GM18861 (cell line): ENCODE results near the gene WDR37.
"Not testable (repeated sequence)": the region's sequence is repeated elsewhere in the genome, so short reads cannot be mapped to it uniquely, and the experiment has no call there.

Experiments used
- ATAC-seq: cut with Tn5 transposase; IDR thresholded peaks from one replicate; pipeline ENCODE4 v1.9.1; 2021; ENCODE audit not compliant: unreplicated experiment

Gene WDR37

DNA sequence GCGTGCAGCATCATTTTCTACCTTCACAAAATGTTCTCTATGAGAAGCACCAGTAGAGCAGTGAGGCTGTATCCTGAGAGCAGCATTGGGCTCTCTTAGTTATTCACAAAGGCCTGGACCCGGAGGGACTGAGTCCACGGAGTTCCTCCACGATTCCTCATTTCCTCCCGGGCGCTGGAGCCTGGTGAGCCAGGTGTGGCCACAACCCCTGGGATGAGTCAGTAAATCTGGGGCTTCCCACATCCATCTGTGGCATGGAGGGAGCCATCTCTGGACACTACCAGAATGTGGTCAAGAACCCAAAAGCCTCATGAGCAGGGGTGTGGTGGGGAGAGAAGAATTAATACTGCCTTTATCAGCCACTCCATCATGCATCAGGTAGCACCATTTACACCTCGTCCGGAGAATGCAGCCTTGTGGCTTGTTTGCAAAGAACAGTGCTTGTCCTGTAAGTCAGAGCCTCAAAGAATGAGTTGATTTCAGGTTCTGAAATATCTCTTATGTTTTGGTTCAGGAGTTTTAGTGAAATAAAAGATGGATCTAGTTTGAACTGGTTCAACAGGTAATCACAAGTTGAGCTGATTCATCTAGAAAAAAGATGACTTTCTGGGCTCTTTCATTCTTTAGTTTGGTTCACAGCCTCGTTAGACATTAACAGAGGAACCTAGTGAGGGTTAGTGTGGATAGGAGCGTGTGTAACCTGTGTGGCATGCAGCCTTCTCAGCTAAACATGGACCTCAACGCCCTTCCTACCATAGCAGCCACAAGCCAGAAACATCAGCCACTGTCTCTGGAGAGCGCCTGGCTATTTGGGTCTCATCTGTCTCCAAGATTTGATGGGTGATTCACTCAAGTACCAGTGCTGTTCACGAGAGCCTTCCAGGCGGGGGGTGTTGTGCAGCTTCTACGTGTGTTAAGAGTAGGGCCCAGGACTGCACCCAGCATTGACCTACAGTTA, 95.2 kb downstream of the WDR37 start:
- peak; percentile 62 for ATAC-seq

DNA sequence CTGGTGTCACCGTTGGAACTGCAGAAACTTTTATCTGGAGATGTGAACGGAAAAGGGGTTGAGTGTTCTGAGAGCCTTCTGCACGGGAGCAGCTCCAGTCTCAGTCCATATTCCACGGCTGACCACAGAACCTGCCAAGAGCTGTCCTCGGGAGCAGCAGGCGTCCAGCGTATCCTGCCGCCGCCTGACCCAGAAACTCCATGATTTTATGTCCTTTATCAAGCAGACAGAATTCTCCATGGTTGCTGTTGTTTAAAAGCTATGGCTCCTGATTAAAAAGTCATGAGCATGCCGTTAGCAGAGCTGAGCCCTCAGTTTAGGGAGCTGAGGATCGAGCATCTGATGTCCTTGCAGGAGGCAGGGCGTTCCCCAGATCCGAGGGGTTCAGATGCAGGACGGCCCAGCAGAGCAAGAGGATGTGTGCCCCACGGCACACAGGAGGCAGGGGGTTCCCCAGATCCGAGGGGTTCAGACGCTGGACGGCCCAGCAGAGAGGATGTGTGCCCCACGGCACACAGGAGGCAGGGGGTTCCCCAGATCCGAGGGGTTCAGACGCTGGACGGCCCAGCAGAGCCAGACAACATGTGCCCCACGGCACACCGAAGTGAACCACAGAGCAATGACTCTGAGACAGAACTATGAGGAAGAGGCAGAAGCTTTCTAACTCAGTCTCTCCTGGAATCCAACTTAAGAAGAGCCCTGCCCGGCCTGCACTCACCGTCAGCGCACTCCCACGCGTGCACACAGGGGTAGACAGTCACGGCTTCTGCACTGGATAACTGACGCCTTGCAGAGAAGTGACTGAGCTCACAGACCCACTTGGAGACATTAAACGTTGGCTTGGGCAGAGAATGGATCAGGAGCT, 96.4 kb downstream of the WDR37 start:
- ATAC-seq: no peak

DNA sequence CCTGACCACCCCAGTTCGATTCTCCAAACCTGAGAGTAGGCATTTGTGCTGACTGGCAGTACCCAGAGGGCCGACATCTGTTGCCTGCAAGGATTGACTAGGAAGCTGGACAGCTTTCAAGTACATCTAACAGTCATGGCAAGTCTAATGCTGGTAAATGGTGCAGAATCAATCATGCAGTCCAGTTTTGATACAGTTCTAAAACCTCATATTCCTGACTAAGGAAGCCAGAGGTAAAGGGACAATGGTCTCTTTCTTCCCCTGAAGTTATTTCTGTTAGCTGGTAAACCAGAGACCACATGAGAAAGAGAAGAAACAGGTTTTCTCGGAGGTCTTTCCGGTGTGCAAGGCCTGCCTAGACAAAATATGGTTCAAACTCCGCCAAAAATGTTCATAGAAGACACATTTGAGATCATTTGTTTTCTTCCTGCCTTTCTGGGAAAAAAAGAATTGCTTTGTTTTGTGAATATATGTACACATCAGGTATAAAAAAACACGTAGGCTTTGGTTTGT, 97.1 kb downstream of the WDR37 start:
- ATAC-seq: no peak

DNA sequence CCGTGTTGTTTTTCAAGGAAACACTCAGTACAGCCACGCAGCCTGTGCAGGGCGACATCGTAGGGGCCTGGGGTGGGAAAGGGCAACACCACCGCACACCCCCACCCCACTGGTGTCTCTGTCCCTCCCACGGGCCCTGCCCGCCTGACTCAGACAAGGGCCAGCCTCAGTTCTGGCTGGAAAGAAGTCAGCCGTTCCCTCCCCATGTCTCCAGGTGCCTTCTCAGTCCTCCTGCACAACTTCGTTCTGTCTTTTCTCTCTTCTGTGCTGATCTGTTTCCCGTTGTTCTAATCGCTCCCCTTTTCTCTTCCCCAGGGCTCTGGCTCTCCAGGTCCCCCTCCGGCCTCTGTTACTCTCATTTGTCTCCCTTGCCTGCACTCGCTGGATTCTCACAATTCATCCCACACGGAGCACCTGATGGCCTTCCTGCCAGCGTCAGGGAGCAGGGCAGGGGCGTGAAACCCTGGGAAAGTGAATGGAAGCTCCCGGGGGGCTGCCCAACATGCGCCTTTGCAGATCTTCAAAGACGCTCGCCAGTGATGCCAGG, 97.7 kb downstream of the WDR37 start:
- no peak for ATAC-seq

DNA sequence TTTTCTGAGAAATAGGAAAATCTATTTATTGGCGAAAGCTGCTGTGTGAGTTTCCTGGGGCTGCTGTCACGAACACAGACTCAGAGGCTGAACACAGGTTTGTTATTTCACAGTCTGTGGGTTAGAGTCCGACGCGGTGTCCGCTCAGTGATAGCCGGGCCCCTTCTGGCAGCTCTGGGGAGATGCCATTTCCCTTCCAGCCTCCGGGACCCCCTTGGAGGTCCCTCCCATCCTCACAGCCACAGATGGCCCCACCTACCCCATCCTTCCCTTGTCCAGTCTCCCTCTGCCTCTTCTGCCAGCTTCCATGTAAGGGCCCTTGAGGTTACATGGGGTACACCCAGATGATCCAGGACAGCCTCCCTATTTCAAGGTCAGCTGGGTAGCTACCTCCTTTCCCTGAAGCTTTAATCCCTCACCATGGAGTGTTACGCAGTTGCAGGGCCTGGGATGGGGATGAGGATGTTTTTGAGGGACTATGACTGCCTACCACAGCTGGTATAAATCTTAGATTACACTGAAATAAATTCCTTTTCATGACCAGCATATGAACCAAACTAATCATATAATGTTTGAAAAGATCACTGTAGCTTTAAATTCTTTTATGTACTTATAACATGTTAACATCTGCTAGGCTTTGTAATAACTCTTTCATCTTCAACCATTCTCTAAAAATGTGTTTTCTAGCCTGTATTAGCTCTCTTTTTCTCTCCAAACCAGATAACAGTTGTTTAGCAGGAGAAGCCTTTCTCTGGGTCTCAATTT, 98.5 kb downstream of the WDR37 start:
- ATAC-seq: no peak

DNA sequence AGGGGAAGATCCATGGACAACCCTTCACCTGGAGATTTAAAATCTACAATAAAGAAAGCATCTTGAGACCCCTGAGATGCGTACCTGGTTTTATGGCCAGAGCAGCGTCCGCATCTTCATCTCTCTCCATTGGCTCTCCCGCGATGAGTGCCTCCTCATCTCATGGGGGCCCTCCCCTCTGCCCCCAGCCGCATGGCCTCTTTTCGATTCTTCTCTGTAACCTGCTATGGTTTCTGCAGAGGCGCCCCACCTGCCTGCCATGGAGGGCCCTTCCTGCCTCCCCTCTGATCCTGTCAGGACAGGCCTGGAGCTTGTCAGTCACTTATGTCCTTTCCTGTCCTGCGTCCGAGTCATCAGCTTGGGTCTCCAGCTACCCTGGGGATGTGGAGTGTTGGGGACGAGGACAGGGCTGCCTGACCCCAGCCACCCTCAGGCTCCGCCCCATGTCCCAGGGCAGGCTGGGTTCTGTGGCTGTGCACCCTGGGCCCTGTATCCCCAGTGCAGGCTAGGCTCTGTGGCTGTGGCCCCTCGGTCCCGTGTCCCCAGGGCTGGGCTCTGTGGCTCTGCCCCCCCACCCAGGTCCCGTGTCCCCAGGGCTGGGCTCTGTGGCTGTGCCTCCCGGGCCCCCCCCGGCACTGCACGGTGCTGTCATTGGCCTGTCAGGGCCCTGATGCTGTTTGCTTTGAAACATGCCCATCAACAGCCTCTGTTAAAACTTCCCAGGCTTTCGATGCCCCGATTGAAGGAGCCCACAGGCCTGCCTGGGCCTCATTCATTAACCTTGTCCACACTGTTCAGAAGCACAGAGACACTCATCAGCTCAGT, 99.8 kb downstream of the WDR37 start:
- ATAC-seq: no peak

DNA sequence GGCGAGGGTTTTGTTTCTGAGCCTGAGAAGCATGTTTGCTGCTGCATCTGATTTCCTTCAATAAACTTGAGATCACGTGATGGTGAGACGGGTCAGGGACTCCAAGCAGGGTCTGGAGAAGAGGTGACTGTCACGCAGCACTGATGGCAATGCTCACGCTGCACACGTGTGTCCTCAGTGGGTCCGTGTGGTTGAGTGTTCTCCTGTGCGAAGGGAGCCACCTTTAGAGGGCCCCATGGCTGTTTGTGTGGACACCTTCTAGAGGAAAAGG, 100.4 kb downstream of the WDR37 start:
- no peak for ATAC-seq

DNA sequence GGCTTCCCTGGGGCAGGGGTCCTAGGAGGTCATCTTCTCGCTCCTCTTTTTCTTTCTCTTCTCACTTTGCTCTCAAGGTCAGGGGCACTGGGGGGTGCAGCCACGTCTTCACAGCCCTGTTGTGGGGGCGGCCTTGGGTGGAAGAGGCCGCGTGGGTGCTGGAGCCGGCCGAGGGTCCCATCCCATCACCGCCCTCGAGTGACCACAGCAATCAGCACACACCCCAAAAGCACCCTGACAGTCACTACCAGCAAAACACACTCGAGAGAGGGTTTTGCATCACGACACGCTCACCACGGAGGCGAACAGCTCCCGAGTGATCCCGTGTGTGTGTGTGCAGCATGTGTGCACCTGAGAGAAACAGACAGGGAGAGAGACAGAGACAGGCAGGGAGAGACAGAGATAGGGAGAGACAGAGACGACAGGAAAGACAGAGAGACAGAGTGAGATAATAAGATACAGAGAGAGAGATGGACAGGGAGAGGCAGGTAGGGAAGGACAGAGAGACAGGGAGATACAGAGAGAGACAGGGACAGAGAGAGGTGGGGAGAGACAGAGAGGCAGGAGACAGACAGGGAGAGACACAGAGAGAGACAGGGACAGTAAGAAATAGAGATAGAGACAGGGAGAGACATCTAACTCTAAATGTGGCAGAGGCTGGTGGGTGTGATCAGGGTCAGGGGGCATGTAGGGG, 100.9 kb downstream of the WDR37 start:
- ATAC-seq: no peak

DNA sequence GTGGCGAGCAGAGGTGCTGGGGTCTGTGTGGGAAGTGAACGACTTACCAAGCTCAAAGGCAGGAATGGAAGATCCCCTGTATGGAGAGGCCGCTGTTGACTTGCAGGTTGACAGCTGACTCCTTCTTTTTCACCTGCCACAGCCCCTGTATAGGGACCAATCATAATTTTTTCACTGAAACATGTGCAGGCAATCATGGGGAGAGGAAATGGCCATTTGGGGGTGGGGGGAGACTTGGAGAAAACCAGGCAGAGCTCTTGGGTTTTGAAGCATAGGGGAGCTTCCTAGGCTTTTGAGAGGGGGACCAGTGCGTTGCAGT, 101.4 kb downstream of the WDR37 start:
- ATAC-seq: no peak

DNA sequence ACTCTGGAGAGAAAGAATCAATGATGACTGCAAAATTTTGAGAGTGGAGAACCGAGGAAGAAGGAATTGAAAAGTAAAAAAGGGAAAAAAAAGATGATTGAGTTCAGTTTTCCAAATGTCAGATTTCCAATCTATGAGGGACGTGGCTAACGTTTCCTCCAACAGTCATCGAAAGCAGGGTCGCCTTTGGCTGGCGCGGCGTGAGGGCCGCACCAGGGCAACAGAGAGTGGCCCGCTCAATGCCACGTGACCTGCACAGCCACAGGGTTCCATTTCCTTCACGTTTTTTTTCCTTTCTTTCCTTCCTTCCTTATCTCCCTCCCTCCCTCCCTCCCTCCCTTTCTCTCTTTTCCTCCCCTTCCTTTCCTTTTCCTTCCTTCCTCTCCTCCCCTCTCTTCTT, 101.9 kb downstream of the WDR37 start:
- no peak for ATAC-seq

DNA sequence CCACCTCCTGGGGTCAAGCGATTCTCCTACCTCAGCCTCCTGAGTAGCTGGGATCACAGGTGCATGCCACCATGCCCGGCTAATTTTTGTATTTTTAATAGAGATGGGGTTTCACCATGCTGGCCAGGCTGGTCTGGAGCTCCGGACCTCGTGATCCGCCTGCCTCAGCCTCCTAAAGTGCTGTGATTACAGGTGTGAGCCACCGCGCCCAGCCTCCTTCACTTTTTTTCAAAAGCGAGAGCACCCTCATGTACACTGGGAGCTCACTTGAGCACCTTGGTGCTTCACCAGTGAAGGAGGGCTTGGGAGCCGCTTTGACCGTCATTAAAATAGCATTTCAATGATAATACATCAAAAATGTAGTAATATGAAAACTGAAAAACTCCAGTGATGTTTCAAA, 102.4 kb downstream of the WDR37 start:
- not testable (repeated sequence) for ATAC-seq

DNA sequence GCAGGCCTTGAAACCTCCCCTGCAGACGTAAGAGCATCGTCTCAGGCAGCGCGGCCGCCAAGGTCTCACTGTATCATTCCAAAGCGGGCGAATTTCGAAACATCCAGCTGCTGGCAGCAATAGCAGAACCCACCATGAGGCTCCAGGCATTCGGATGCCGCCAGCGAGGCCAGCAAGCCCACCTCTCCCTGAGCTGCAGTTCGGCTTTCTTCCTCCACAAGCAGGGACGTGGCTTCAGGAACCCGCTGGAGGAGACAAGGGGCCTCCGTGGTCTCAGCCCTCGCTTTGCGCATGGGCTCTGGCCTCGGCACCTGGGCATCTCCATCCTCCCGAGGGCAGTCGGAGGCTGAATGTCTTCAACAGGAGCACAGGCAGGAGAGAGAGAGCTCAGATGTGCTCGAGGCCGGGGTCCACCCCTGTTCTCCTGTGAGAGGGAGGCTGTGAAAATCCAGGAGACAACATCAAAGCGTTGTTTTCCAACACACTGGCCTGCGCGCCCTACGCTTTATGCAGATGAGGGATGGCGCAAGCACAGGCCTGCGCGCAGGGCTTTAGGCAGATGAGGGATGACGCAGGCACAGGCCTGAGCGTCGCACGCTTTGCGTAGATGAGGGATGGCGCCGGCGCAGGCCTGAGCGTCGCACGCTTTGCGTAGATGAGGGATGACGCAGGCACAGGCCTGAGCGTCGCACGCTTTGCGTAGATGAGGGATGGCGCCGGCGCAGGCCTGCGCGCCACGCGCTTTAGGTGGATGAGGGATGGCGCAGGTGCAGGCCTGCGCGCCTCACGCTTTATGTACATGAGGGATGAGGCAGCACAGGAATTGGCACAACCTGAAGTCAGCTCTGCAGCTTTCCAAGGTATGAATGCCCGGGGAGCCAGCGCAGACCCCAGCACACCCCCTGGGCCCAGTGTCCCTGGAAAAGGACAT, 103.2 kb downstream of the WDR37 start:
- no peak for ATAC-seq

DNA sequence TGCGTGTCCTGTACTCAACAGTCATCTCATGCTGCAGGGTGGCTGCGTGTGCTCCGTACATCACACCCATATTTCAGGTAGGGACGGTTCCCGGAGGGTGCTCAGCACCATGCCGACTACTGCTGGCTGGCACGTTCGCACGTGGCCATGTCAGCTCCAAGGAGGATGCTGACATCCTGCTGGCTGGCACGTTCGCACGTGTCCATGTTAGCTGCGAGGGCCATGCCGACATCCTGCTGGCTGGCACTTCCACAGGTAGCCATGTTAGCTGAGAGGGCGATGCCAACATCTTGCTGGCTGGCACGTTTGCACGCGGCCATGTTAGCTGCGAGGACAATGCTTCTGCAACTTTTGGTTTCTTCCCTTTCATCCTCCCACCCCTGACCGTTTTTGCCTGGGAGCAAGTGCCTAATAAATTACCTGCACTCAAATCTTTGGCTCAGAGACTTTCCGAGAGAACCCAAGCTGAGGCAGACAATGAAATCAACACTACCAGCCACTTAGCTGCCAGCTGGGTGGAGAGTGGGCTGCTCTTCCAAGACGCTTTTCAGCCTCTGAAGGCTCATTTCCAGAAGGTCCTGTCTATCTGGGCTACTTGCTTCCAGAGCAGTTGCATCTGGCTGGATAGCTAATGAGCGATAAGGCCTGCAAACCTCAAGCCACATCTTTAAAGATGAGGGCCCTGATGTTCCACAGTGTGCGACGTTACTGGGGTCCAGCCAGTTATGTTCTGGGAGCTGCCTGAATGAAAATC, 104.6 kb downstream of the WDR37 start:
- ATAC-seq: no peak

DNA sequence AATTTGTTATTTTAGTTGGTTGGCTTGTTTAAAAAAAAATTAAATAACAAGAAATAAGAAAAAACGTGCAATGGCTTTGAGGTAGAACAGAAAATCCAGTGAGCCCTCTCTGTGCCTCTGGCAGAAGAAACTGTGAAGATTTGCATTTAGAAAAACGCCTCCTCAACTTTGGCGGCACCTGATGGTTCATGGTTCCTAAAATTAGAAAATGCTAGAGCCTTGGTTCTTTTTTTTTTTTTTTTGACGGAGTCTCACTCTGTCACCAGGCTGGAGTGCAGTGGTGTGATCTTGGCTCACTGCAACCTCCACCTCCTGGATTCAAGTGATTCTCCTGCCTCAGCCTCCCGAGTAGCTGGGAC, 105.1 kb downstream of the WDR37 start:
- ATAC-seq: not testable (repeated sequence)

DNA sequence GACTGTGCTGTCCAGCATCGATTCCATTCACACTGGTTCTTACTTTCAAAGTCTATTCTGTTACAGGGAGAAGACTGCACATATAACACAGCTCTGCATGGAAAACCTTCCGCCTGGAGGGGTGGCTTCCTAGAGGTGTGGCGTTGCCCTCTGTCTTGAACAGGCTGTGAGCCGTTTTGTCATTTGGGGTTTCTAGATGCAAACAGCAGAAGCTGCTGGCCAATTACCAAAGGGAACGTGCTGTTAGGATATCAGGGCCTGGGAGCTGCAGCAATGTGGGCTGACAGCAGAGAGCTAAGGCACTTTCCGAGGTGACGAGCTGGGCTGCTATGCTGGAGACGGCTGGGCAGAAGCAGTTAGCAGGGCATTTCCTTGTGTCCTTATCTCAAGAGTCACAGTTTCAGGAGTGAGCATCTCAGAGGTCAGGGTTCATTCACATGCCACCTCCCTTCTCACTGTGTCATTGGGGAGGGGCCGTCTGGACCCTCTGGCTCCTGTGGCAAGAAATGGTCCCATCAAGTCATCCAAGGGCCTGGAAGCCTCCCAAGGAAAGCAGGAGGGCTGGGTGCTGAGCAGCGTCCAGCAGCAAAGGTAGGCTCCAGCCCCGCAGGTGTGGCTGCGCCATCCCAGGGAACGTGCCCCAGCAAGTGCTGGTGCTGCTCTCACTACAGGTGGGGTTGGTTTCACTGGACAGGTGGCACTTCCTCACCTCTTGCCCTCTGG, 106.5 kb downstream of the WDR37 start:
- ATAC-seq: no peak

DNA sequence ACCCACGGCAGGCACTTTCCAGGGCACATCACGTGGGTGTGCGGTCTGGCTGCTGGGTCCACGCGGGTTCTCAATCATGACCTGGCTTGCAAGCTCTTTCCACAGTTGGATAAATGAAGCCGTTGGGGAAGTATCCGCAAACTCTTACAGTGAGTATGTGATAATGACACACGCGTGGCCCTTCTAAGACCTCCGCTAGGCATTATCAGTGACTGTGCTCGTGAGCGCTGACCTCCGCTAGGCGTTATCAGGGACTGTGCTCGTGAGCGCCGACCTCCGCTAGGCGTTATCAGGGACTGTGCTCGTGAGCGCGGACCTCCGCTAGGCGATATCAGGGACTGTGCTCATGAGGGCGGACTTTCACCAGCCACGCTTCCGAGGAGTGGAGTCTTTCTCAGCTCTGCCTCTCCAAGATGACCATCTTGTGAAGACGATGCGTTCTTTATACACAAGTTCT, 107.0 kb downstream of the WDR37 start:
- no peak for ATAC-seq

DNA sequence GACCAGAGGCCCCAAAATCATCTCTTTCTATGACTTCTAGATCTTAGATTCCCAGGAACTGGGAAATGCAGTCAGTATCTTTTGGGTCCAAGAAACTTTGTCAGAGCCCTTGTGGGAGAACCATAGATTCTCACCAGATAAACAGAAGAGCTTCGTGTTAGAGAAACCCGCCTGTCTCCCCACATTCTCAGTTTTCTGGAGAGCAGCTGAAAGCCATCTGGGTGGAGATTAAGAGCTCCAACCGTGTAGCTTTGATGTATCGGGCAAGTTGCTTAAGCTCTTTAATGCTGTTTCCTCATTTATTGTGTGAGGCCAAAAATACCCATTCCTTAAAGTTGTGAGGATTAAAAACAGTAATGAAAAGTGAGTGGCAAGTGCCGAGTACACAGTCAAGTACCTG, 107.6 kb downstream of the WDR37 start:
- ATAC-seq: no peak
